CD4-positive, alpha-beta T cell (primary cell): ENCODE measurements around the gene CCT4. TPM values are rescaled to one million over a fixed set of nuclear protein-coding genes. Genes with fewer than 3 reads are reported as not detected.
"Not testable (repeated sequence)": the region's sequence is repeated elsewhere in the genome, so short reads cannot be mapped to it uniquely, and the experiment has no call there.

Experiments used
- ATAC-seq: fragments of 200-7000 bp; cut with Tn5 transposase; one replicate; pipeline ENCODE4 v1.10.0; 2022; ENCODE audit warnings: mild to moderate bottlenecking; ENCODE audit not compliant: poor library complexity
- CTCF ChIA-PET: fragments of 350-600 bp; sonication (Branson Sonifier 250); formaldehyde crosslinking; loops from one replicate; lab custom pipeline; 2021; ENCODE audit warnings: antibody characterized with exemption, inconsistent platforms; lab: Charles Lee
- POLR2A ChIA-PET: fragments of 350-600 bp; sonication (Branson Sonifier 250); formaldehyde crosslinking; loops from one replicate; lab custom pipeline; 2021; ENCODE audit warnings: antibody characterized with exemption, inconsistent platforms; lab: Charles Lee
- DNase-seq, 14 experiments: peaks; one replicate each; pipeline ENCODE4 v3.0.0-alpha.2; 2013 to 2020; ENCODE audit warnings: mixed read lengths in 2 of 14
- H3K27ac ChIP-seq, 2 donors: one replicate each; pipeline versions ENCODE4 v1.5.1 to v1.7.0; 2013; ENCODE audit warnings: low read length in 2 of 2, low read depth in 1 of 2, mild to moderate bottlenecking in 1 of 2
- H3K27me3 ChIP-seq, 2 experiments: 1 replicate in 1 of 2; 2 replicates in 1 of 2; pipeline versions ENCODE4 v1.6.1 to v1.7.0; 2013; ENCODE audit warnings: low read length in 2 of 2, control low read depth in 1 of 2, mild to moderate bottlenecking in 1 of 2, moderate library complexity in 1 of 2; ENCODE audit not compliant: insufficient read depth in 2 of 2, control insufficient read depth in 1 of 2
- H3K36me3 ChIP-seq: one replicate; pipeline ENCODE4 v1.6.1; 2013; ENCODE audit warnings: low read length, control low read depth; ENCODE audit not compliant: insufficient read depth
- H3K4me1 ChIP-seq: one replicate; pipeline ENCODE4 v1.6.1; 2013; ENCODE audit warnings: low read length, control low read depth; ENCODE audit not compliant: insufficient read depth
- H3K4me3 ChIP-seq: one replicate; pipeline ENCODE4 v1.5.1; 2013; ENCODE audit warnings: mild to moderate bottlenecking, low read length, moderate library complexity
- H3K9me3 ChIP-seq, 2 experiments: 1 replicate in 1 of 2; 2 replicates in 1 of 2; pipeline versions ENCODE4 v1.6.1 to v1.7.0; 2013; ENCODE audit warnings: low read length in 2 of 2, mild to moderate bottlenecking in 2 of 2, control low read depth in 1 of 2, moderate library complexity in 1 of 2; ENCODE audit not compliant: control insufficient read depth in 1 of 2, insufficient read depth in 1 of 2
- H3K27ac Mint-ChIP-seq: one replicate; pipeline ENCODE4 v1.8.0; 2020; ENCODE audit warnings: mixed read lengths
- H3K27me3 Mint-ChIP-seq: one replicate; pipeline ENCODE4 v1.8.0; 2021; ENCODE audit warnings: mixed read lengths
- H3K36me3 Mint-ChIP-seq: one replicate; pipeline ENCODE4 v1.8.0; 2021; ENCODE audit warnings: low read depth, mixed read lengths
- H3K4me1 Mint-ChIP-seq: one replicate; pipeline ENCODE4 v1.8.0; 2021; ENCODE audit warnings: low read depth, mixed read lengths
- H3K4me3 Mint-ChIP-seq: one replicate; pipeline ENCODE4 v1.8.0; 2020; ENCODE audit warnings: mild to moderate bottlenecking, mixed read lengths
- H3K9me3 Mint-ChIP-seq: one replicate; pipeline ENCODE4 v1.8.0; 2020; ENCODE audit warnings: mixed read lengths
- CTCF ChIP-seq: fragments of 200-600 bp; IDR thresholded peaks from one replicate; pipeline ENCODE4 v1.8.0; 2022; ENCODE audit warnings: antibody characterized with exemption, mild to moderate bottlenecking
- intact Hi-C, 2 experiments: fragments of 100-400 bp; cut with DNase I in 1 of 2; cut with micrococcal nuclease in 1 of 2; formaldehyde crosslinking; loops; one replicate each; pipeline versions ENCODE4 v1.15.1 to v1.9.0; 2023 to 2025; cut with DNase I, micrococcal nuclease
- total RNA-seq, 174 experiments: library from RNA in 2 of 174; stranded (reverse) in 2 of 174; gene quantifications; one replicate each; pipeline ENCODE4 v1.2.3 and lab custom pipeline; 2021 to 2026

CCT4 gene
- total RNA-seq, 2 experiments from 2014 or later: 100 to 114 TPM

GRCh38 chr2:61878761-61879160, 9.7 kb downstream of the CCT4 start:
- H3K4me1 Mint-ChIP-seq: no peaks in the 10 kb centered on the region
- H3K9me3 Mint-ChIP-seq: no peaks in the 10 kb centered on the region
- intact Hi-C loops: loop anchor here in 1 of 2 experiments (10.0 kb wide), 1 partner anchor 1104 kb away; no protein-coding TSS in a partner anchor
- H3K36me3 Mint-ChIP-seq: peaks cover 91% of the 10 kb centered on the region
- no peak for TF ChIP-seq CTCF
- Histone ChIP-seq H3K27me3 (no peaks in the 10 kb centered on the region), H3K4me1 (no peaks in the 10 kb centered on the region), H3K36me3 (peaks cover 93% of the 10 kb centered on the region), H3K9me3 (no peaks in the 10 kb centered on the region), H3K4me3 (no peak overlapping the region), H3K27ac (peak overlapping the region in 1 of 2 donors; percentile 7)
- no peaks in the 10 kb centered on the region for H3K27me3 Mint-ChIP-seq
- H3K4me3 Mint-ChIP-seq: no peak overlapping the region
- POLR2A ChIA-PET: no interaction called here
- no peak for ATAC-seq
- DNase-seq: no peak
- CTCF ChIA-PET: no interaction called here
- no peak overlapping the region for H3K27ac Mint-ChIP-seq

GRCh38 chr2:61877571-61878245, 10.7 kb downstream of the CCT4 start:
- no peak for TF ChIP-seq CTCF
- H3K36me3 ChIP-seq: peaks cover 93% of the 10 kb centered on the region
- intact Hi-C loops: loop anchor here in 1 of 2 experiments (10.0 kb wide), 1 partner anchor 1103 kb away; no protein-coding TSS in a partner anchor
- POLR2A ChIA-PET: interaction anchor here (0.6 kb wide), 1 partner anchor 20 kb away, joined by 3 read pairs; no protein-coding TSS in a partner anchor
- DNase-seq (no peak), ATAC-seq (no peak)
- no peak overlapping the region for H3K27ac ChIP-seq
- no peak overlapping the region for H3K27ac Mint-ChIP-seq
- no peaks in the 10 kb centered on the region for H3K27me3 ChIP-seq
- H3K4me3 ChIP-seq: no peak overlapping the region
- peaks cover 89% of the 10 kb centered on the region for H3K36me3 Mint-ChIP-seq
- no peaks in the 10 kb centered on the region for H3K9me3 Mint-ChIP-seq
- H3K4me1 ChIP-seq: no peaks in the 10 kb centered on the region
- no peaks in the 10 kb centered on the region for H3K27me3 Mint-ChIP-seq
- no peaks in the 10 kb centered on the region for H3K4me1 Mint-ChIP-seq
- H3K4me3 Mint-ChIP-seq: no peak overlapping the region
- H3K9me3 ChIP-seq: no peaks in the 10 kb centered on the region
- CTCF ChIA-PET: no interaction called here

GRCh38 chr2:61876400-61876799, 12.1 kb downstream of the CCT4 start:
- H3K9me3 Mint-ChIP-seq: no peaks in the 10 kb centered on the region
- intact Hi-C loops: loop anchor here in 1 of 2 experiments (10.0 kb wide), 1 partner anchor 1102 kb away; no protein-coding TSS in a partner anchor

GRCh38 chr2:61866482-61867089, 21.9 kb downstream of the CCT4 start:
- H3K4me3 Mint-ChIP-seq, DNase-seq, H3K9me3 ChIP-seq, H3K27me3 Mint-ChIP-seq, H3K27me3 ChIP-seq, H3K9me3 Mint-ChIP-seq, H3K27ac ChIP-seq, intact Hi-C loops, CTCF ChIA-PET, H3K4me1 Mint-ChIP-seq, ATAC-seq, H3K27ac Mint-ChIP-seq, H3K4me1 ChIP-seq, H3K4me3 ChIP-seq: not testable (repeated sequence)
- peaks cover 52% of the 10 kb centered on the region for H3K36me3 ChIP-seq
- peaks cover 66% of the 10 kb centered on the region for H3K36me3 Mint-ChIP-seq
- POLR2A ChIA-PET: interaction anchor here (2.9 kb wide), 1 partner anchor 13 kb away, joined by 11 read pairs; the partner anchor contains the start of gene FAM161A

More at GRCh38 chr2:61876400-61876799, 12.1 kb downstream of the CCT4 start:
- Histone ChIP-seq H3K36me3 (peaks cover 93% of the 10 kb centered on the region), H3K27me3 (no peaks in the 10 kb centered on the region), H3K9me3 (no peaks in the 10 kb centered on the region), H3K27ac (no peak overlapping the region), H3K4me3 (no peak overlapping the region), H3K4me1 (no peaks in the 10 kb centered on the region)
- Mint-ChIP-seq H3K36me3 (peaks cover 86% of the 10 kb centered on the region), H3K27me3 (no peaks in the 10 kb centered on the region), H3K27ac (no peak overlapping the region), H3K4me3 (no peak overlapping the region), H3K4me1 (no peaks in the 10 kb centered on the region)
- ATAC-seq (no peak), DNase-seq (no peak)
- TF ChIP-seq CTCF: no peak
- ChIA-PET POLR2A (no interaction called here), CTCF (interaction anchor here (0.6 kb wide), 1 partner anchor 185 kb away, joined by 3 read pairs; no protein-coding TSS in a partner anchor)
